Activated B cell treated with CpG ODN at 0.5 μM for 24 hours (primary cell): ENCODE results near the gene KRTAP5-3. TPM values are rescaled to one million over a fixed set of nuclear protein-coding genes. Genes with fewer than 3 reads are reported as not detected.

Experiments used
- ATAC-seq: fragments of 200-7000 bp; cut with Tn5 transposase; one replicate; pipeline ENCODE4 v1.10.0; 2021; ENCODE audit warnings: low read depth, mild to moderate bottlenecking, moderate library complexity
- CTCF ChIA-PET: fragments of 350-600 bp; sonication (Branson Sonifier 250); formaldehyde crosslinking; loops from one replicate; lab custom pipeline; 2021; ENCODE audit warnings: antibody characterized with exemption; lab: Charles Lee
- POLR2A ChIA-PET: fragments of 350-600 bp; sonication (Branson Sonifier 250); formaldehyde crosslinking; loops from one replicate; lab custom pipeline; 2021; ENCODE audit warnings: antibody characterized with exemption; lab: Charles Lee
- DNase-seq: peaks from one replicate; pipeline ENCODE4 v3.0.0; 2022
- H3K27ac Mint-ChIP-seq: one replicate; pipeline ENCODE4 v1.8.0; 2020; ENCODE audit warnings: mixed read lengths
- H3K27me3 Mint-ChIP-seq: one replicate; pipeline ENCODE4 v1.8.0; 2021; ENCODE audit warnings: mixed read lengths
- H3K36me3 Mint-ChIP-seq: one replicate; pipeline ENCODE4 v1.8.0; 2021; ENCODE audit warnings: low read depth, mixed read lengths
- H3K4me1 Mint-ChIP-seq: one replicate; pipeline ENCODE4 v1.8.0; 2021; ENCODE audit warnings: mixed read lengths
- H3K4me3 Mint-ChIP-seq: one replicate; pipeline ENCODE4 v1.8.0; 2020; ENCODE audit warnings: mild to moderate bottlenecking, mixed read lengths
- H3K9me3 Mint-ChIP-seq: one replicate; pipeline ENCODE4 v1.8.0; 2020; ENCODE audit warnings: mixed read lengths
- intact Hi-C: fragments of 100-400 bp; cut with micrococcal nuclease; formaldehyde crosslinking; loops from one replicate; pipeline ENCODE4 v1.15.1; 2024
- total RNA-seq: library from RNA; stranded (reverse); gene quantifications from 2 replicates; pipeline ENCODE4 v1.2.3, GENCODE V29; 2022
- TF ChIP-seq, protein P1 (sequence below): fragments of 200-600 bp; IDR thresholded peaks from one replicate; pipeline ENCODE4 v1.8.0; 2022; ENCODE audit warnings: antibody characterized with exemption, mild to moderate bottlenecking

KRTAP5-3 gene
- total RNA-seq, 1 donor from 2014 or later = not detected

GRCh38 chr11:1570001-1570453 lies 38.2 kb downstream of the KRTAP5-3 start:
- H3K4me3 Mint-ChIP-seq = no peak overlapping the region
- no peaks in the 10 kb centered on the region for H3K9me3 Mint-ChIP-seq

DNA sequence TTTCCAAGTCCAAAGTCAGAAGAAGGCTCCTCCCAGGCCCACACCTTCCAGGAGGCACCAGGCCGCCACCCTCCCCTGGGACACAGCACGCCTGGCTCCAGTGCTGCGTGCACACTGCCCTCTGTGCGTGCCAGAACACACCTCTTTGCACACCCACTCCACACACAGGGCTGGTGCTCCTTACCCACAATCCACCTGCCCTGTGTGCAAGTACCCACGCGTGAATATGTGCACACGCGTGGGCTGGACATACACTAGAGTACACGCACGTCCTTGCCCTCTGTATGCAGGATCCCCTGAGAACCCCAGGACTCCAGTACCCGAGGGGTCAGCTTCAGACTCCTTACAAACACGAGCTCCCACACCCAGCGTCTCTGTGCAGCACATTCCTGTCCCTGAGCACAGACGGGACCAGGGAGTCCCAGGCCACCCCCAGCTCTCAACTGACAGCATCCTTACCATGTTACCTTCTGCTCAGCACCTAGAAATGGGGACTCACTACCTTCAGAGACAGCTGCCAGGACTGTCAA lies 38.9 kb downstream of the KRTAP5-3 start:
- ATAC-seq (no peak), DNase-seq (no peak)
- intact Hi-C loops = no loop called here
- Mint-ChIP-seq H3K4me1 (peaks cover 10% of the 10 kb centered on the region), H3K9me3 (no peaks in the 10 kb centered on the region), H3K27ac (no peak overlapping the region), H3K27me3 (peaks cover 18% of the 10 kb centered on the region), H3K4me3 (no peak overlapping the region), H3K36me3 (no peaks in the 10 kb centered on the region)
- CTCF ChIA-PET = interaction anchor here (0.6 kb wide), 1 partner anchor 1485 kb away, joined by 3 read pairs; no protein-coding TSS in a partner anchor
- POLR2A ChIA-PET = no interaction called here
- TF ChIP-seq, protein P1, sequence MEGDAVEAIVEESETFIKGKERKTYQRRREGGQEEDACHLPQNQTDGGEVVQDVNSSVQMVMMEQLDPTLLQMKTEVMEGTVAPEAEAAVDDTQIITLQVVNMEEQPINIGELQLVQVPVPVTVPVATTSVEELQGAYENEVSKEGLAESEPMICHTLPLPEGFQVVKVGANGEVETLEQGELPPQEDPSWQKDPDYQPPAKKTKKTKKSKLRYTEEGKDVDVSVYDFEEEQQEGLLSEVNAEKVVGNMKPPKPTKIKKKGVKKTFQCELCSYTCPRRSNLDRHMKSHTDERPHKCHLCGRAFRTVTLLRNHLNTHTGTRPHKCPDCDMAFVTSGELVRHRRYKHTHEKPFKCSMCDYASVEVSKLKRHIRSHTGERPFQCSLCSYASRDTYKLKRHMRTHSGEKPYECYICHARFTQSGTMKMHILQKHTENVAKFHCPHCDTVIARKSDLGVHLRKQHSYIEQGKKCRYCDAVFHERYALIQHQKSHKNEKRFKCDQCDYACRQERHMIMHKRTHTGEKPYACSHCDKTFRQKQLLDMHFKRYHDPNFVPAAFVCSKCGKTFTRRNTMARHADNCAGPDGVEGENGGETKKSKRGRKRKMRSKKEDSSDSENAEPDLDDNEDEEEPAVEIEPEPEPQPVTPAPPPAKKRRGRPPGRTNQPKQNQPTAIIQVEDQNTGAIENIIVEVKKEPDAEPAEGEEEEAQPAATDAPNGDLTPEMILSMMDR = no peak

More at GRCh38 chr11:1570001-1570453, 38.2 kb downstream of the KRTAP5-3 start:
- DNase-seq = no peak
- ChIA-PET POLR2A (no interaction called here), CTCF (no interaction called here)
- ATAC-seq = no peak
- Mint-ChIP-seq H3K27ac (no peak overlapping the region), H3K36me3 (no peaks in the 10 kb centered on the region), H3K27me3 (peaks cover 18% of the 10 kb centered on the region), H3K4me1 (peaks cover 11% of the 10 kb centered on the region)
- TF ChIP-seq, protein P1 = no peak
- intact Hi-C loops = loop anchor here (5.0 to 10.0 kb wide), 4 partner anchors 33 to 725 kb away; partner anchors contain the start of genes CHID1, LSP1, POLR2L and TSPAN4

- ATAC-seq = no peak
- no peak overlapping the region for H3K4me3 Mint-ChIP-seq
- intact Hi-C loops = no loop called here
- no peak for DNase-seq
- peaks cover 18% of the 10 kb centered on the region for H3K27me3 Mint-ChIP-seq
- TF ChIP-seq, protein P1 = no peak
- peaks cover 3% of the 10 kb centered on the region for H3K4me1 Mint-ChIP-seq
- H3K9me3 Mint-ChIP-seq = no peaks in the 10 kb centered on the region
- H3K27ac Mint-ChIP-seq = no peak overlapping the region
- no peaks in the 10 kb centered on the region for H3K36me3 Mint-ChIP-seq
- ChIA-PET CTCF (no interaction called here), POLR2A (no interaction called here)
These were observed 39.8 kb downstream of the KRTAP5-3 start for GRCh38 chr11:1568441-1568911.

GRCh38 chr11:1567721-1568100 lies 40.6 kb downstream of the KRTAP5-3 start:
- Mint-ChIP-seq H3K36me3 (no peaks in the 10 kb centered on the region), H3K27ac (no peak overlapping the region), H3K9me3 (no peaks in the 10 kb centered on the region), H3K27me3 (peaks cover 18% of the 10 kb centered on the region), H3K4me3 (no peak overlapping the region), H3K4me1 (no peaks in the 10 kb centered on the region)
- ChIA-PET POLR2A (no interaction called here), CTCF (no interaction called here)
- DNase-seq (no peak), ATAC-seq (no peak)
- intact Hi-C loops = no loop called here
- TF ChIP-seq, protein P1 = no peak

DNA sequence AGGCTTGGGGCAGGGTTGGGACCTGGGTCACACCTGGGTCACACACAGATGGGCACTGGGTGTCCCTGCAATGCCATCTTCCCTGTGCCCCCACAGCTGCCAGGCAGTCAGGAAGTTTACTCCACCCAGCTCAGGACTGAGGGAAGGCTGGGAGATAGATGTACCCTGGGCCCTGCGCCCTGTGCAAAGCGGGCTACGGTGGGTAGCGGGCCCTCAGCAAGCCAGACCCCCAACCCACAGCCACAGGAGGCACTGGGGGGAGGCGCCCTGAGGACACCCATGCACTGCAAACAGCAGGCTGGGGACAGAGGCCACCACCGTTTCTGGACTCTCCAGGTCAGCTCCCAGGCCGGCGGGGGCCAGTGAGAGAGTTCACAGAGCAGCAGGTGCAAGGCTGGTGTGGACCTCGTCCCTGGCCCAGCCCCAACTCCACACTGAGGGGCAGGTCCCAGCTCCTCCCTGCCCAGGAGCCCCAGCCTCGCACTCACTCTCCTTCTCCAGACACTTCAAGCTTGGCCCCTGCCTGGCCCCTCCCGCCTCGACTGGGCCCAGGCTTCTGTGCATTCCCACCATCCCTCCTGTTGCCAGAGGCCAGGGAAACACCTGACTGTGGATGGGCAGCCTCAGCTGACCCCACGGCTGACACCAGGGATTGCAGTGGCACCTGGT lies 41.1 kb downstream of the KRTAP5-3 start:
- Mint-ChIP-seq H3K27ac (no peak overlapping the region), H3K4me3 (no peak overlapping the region), H3K27me3 (peaks cover 18% of the 10 kb centered on the region), H3K36me3 (no peaks in the 10 kb centered on the region), H3K9me3 (no peaks in the 10 kb centered on the region), H3K4me1 (no peaks in the 10 kb centered on the region)
- ATAC-seq (no peak), DNase-seq (no peak)
- TF ChIP-seq, protein P1 = no peak
- ChIA-PET CTCF (no interaction called here), POLR2A (no interaction called here)
- intact Hi-C loops = no loop called here
